Measurements from ENCODE around the gene BAZ2A.

The BAZ2A gene

GRCh38 chr12:56630180-56630632, at the start of gene BAZ2A:
TSS of gene BAZ2A (minus strand) at chr12:56630326. CDS start at chr12:56617530, 12,796 bp downstream.
- TF ChIP-seq CTCF (IDR thresholded peaks at IDR 0.05; ENCODE audit: borderline replicate concordance, insufficient read depth, low read depth, low read length) = no peak
- peak within 1 kb of the TSS; percentile 70 for H3K4me3 ChIP-seq (ENCODE audit: low read depth, low read length)

GRCh38 chr12:56678852-56679251, 48.7 kb upstream of the BAZ2A start:
- no peak overlapping the region for H3K4me3 ChIP-seq (ENCODE audit: low read depth, low read length)

GRCh38 chr12:56677680-56678079, 47.6 kb upstream of the BAZ2A start:
- TF ChIP-seq CTCF (IDR thresholded peaks at IDR 0.05; ENCODE audit: borderline replicate concordance, insufficient read depth, low read depth, low read length) = no peak
- no peak overlapping the region for H3K4me3 ChIP-seq (ENCODE audit: low read depth, low read length)

More at GRCh38 chr12:56678852-56679251, 48.7 kb upstream of the BAZ2A start:
- TF ChIP-seq CTCF (IDR thresholded peaks at IDR 0.05; ENCODE audit: borderline replicate concordance, insufficient read depth, low read depth, low read length) = no peak

- TF ChIP-seq CTCF (IDR thresholded peaks at IDR 0.05; ENCODE audit: borderline replicate concordance, insufficient read depth, low read depth, low read length) = no peak
- no peak overlapping the region for H3K4me3 ChIP-seq (ENCODE audit: low read depth, low read length)
These were observed 46.9 kb upstream of the BAZ2A start for GRCh38 chr12:56676851-56677580.

GRCh38 chr12:56671608-56672007, 41.5 kb upstream of the BAZ2A start:
- H3K4me3 ChIP-seq (ENCODE audit: low read depth, low read length) = no peak overlapping the region
- TF ChIP-seq CTCF (IDR thresholded peaks at IDR 0.05; ENCODE audit: borderline replicate concordance, insufficient read depth, low read depth, low read length) = no peak

GRCh38 chr12:56670836-56671235, 40.7 kb upstream of the BAZ2A start:
- no peak for TF ChIP-seq CTCF (IDR thresholded peaks at IDR 0.05; ENCODE audit: borderline replicate concordance, insufficient read depth, low read depth, low read length)
- H3K4me3 ChIP-seq (ENCODE audit: low read depth, low read length) = no peak overlapping the region

- TF ChIP-seq CTCF (IDR thresholded peaks at IDR 0.05; ENCODE audit: borderline replicate concordance, insufficient read depth, low read depth, low read length) = no peak
- no peak overlapping the region for H3K4me3 ChIP-seq (ENCODE audit: low read depth, low read length)
These were observed 38.0 kb upstream of the BAZ2A start for GRCh38 chr12:56668197-56668457.

Measured in GM12875 (cell line).